HEK293 (cell line): Measurements from ENCODE around the gene WFS1.

ENCODE experiments used
- CTCF ChIA-PET: fragments of 350-600 bp; formaldehyde crosslinking; extraction: SDS; loops from one replicate; lab custom pipeline; 2021; ENCODE audit warnings: antibody characterized with exemption; lab: Yijun Ruan, JAX
- POLR2A ChIA-PET: fragments of 300-600 bp; formaldehyde crosslinking; extraction: SDS; loops from one replicate; lab custom pipeline; 2020; ENCODE audit warnings: antibody characterized with exemption, inconsistent platforms; lab: Yijun Ruan, JAX
- H3K27ac ChIP-seq: fragments of 200-500 bp; sonication (Bioruptor generic); 2 replicates; pipeline ENCODE4 v1.5.1; 2014; ENCODE audit warnings: low read depth, low read length, control low read depth, inconsistent platforms; ENCODE audit errors: extremely low read depth
- H3K36me3 ChIP-seq, 2 experiments: fragments of 200-500 bp in 1 of 2; sonication (Bioruptor generic) in 1 of 2; 1 replicate in 1 of 2; 2 replicates in 1 of 2; pipeline ENCODE4 v1.5.1; 2014 to 2017; ENCODE audit warnings: inconsistent platforms in 2 of 2, low read length in 2 of 2; ENCODE audit not compliant: control insufficient read depth in 2 of 2, insufficient read depth in 1 of 2
- H3K4me1 ChIP-seq: fragments of 200-500 bp; sonication (Bioruptor generic); 2 replicates; pipeline ENCODE4 v1.5.1; 2014; ENCODE audit warnings: mild to moderate bottlenecking, low read length, inconsistent platforms; ENCODE audit not compliant: control insufficient read depth, insufficient read depth
- H3K4me3 ChIP-seq: 2 replicates; pipeline ENCODE4 v1.5.1; 2011; ENCODE audit warnings: low read depth, mild to moderate bottlenecking, control low read depth, low read length, moderate library complexity
- H3K9me3 ChIP-seq: fragments of 200-500 bp; sonication (Bioruptor generic); 2 replicates; pipeline ENCODE4 v1.5.1; 2014; ENCODE audit warnings: low read depth, low read length, inconsistent platforms; ENCODE audit not compliant: control insufficient read depth, insufficient read depth
- BCL11B ChIP-seq: fragments of 450-650 bp; formaldehyde crosslinking; IDR thresholded peaks from 2 replicates; pipeline ENCODE4 v1.5.1; 2016; ENCODE audit warnings: low read depth, missing biosample characterization, missing genetic modification characterization
- FEZF1 ChIP-seq: fragments of 450-650 bp; formaldehyde crosslinking; IDR thresholded peaks from 2 replicates; pipeline ENCODE4 v1.5.1; 2016; ENCODE audit warnings: missing biosample characterization, missing genetic modification characterization
- GLIS2 ChIP-seq: fragments of 450-650 bp; formaldehyde crosslinking; IDR thresholded peaks from 2 replicates; pipeline ENCODE4 v1.5.1; 2016; ENCODE audit warnings: missing biosample characterization, missing genetic modification characterization
- KLF8 ChIP-seq: fragments of 450-650 bp; formaldehyde crosslinking; IDR thresholded peaks from 2 replicates; pipeline ENCODE4 v1.5.1; 2016; ENCODE audit warnings: missing biosample characterization, missing genetic modification characterization
- OSR2 ChIP-seq: fragments of 450-650 bp; formaldehyde crosslinking; IDR thresholded peaks from 2 replicates; pipeline ENCODE4 v1.5.1; 2016; ENCODE audit warnings: missing biosample characterization, missing genetic modification characterization
- YY1 ChIP-seq: fragments of 450-650 bp; formaldehyde crosslinking; IDR thresholded peaks from 2 replicates; pipeline ENCODE4 v1.5.1; 2018; ENCODE audit warnings: missing biosample characterization, missing genetic modification characterization
- ZBTB44 ChIP-seq: fragments of 450-650 bp; IDR thresholded peaks from 2 replicates; pipeline ENCODE4 v1.5.1; 2018; ENCODE audit warnings: missing biosample characterization, mild to moderate bottlenecking, missing genetic modification characterization
- ZBTB49 ChIP-seq: fragments of 450-650 bp; formaldehyde crosslinking; IDR thresholded peaks from 2 replicates; pipeline ENCODE4 v1.5.1; 2016; ENCODE audit warnings: missing biosample characterization, missing genetic modification characterization, low read depth
- ZBTB6 ChIP-seq: fragments of 450-650 bp; formaldehyde crosslinking; IDR thresholded peaks from 2 replicates; pipeline ENCODE4 v1.5.1; 2017; ENCODE audit warnings: missing biosample characterization, missing genetic modification characterization
- ZFP41 ChIP-seq: fragments of 450-650 bp; formaldehyde crosslinking; IDR thresholded peaks from 2 replicates; pipeline ENCODE4 v1.5.1; 2016; ENCODE audit warnings: missing biosample characterization, missing genetic modification characterization, borderline replicate concordance
- ZNF16 ChIP-seq: fragments of 450-650 bp; formaldehyde crosslinking; IDR thresholded peaks from 2 replicates; pipeline ENCODE4 v1.5.1; 2016; ENCODE audit warnings: low read depth, missing biosample characterization, missing genetic modification characterization
- ZNF354C ChIP-seq: fragments of 450-650 bp; formaldehyde crosslinking; IDR thresholded peaks from 2 replicates; pipeline ENCODE4 v1.5.1; 2016; ENCODE audit warnings: missing biosample characterization, missing genetic modification characterization, low read depth, borderline replicate concordance
- ZNF521 ChIP-seq: fragments of 450-650 bp; formaldehyde crosslinking; IDR thresholded peaks from 2 replicates; pipeline ENCODE4 v1.5.1; 2017; ENCODE audit warnings: missing biosample characterization, mild to moderate bottlenecking, missing genetic modification characterization
- ZNF664 ChIP-seq: fragments of 450-650 bp; formaldehyde crosslinking; IDR thresholded peaks from 2 replicates; pipeline ENCODE4 v1.5.1; 2016; ENCODE audit warnings: missing biosample characterization, missing genetic modification characterization
- ZNF701 ChIP-seq: fragments of 450-650 bp; formaldehyde crosslinking; IDR thresholded peaks from 2 replicates; pipeline ENCODE4 v1.5.1; 2016; ENCODE audit warnings: missing biosample characterization, missing genetic modification characterization
- ZXDB ChIP-seq: fragments of 450-650 bp; formaldehyde crosslinking; IDR thresholded peaks from 2 replicates; pipeline ENCODE4 v1.5.1; 2016; ENCODE audit warnings: missing biosample characterization, missing genetic modification characterization
- TF ChIP-seq, protein P1 (sequence below): fragments of 450-650 bp; formaldehyde crosslinking; IDR thresholded peaks from 2 replicates; pipeline ENCODE4 v1.5.1; 2016; ENCODE audit warnings: missing biosample characterization, missing genetic modification characterization
- TF ChIP-seq, protein P2 (sequence below): fragments of 450-650 bp; formaldehyde crosslinking; IDR thresholded peaks from 2 replicates; pipeline ENCODE4 v1.5.1; 2016; ENCODE audit warnings: missing biosample characterization, missing genetic modification characterization

Gene WFS1

GRCh38 chr4:6231663-6232165 is 37.9 kb upstream of the WFS1 start:
- Histone ChIP-seq H3K4me3 (no peak overlapping the region), H3K36me3 (no peaks in the 10 kb centered on the region), H3K9me3 (no peaks in the 10 kb centered on the region), H3K27ac (no peak overlapping the region), H3K4me1 (no peaks in the 10 kb centered on the region)
- ChIA-PET CTCF (no interaction called here), POLR2A (no interaction called here)
- TF ChIP-seq, protein P1, sequence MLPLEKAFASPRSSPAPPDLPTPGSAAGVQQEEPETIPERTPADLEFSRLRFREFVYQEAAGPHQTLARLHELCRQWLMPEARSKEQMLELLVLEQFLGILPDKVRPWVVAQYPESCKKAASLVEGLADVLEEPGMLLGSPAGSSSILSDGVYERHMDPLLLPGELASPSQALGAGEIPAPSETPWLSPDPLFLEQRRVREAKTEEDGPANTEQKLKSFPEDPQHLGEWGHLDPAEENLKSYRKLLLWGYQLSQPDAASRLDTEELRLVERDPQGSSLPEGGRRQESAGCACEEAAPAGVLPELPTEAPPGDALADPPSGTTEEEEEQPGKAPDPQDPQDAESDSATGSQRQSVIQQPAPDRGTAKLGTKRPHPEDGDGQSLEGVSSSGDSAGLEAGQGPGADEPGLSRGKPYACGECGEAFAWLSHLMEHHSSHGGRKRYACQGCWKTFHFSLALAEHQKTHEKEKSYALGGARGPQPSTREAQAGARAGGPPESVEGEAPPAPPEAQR (tag by site-specific recombination) = no peak
- TF ChIP-seq GLIS2 (tag by site-specific recombination) (no peak), OSR2 (tag by site-specific recombination) (no peak), ZXDB (tag by site-specific recombination) (no peak), BCL11B (no peak), ZFP41 (no peak), ZBTB49 (tag by site-specific recombination) (no peak), KLF8 (tag by site-specific recombination) (no peak), ZNF354C (tag by site-specific recombination) (no peak), ZNF664 (tag by site-specific recombination) (no peak), FEZF1 (tag by site-specific recombination) (no peak), YY1 (tag by site-specific recombination) (no peak), ZNF16 (tag by site-specific recombination) (no peak), ZBTB6 (tag by site-specific recombination) (no peak), ZBTB44 (tag by site-specific recombination) (no peak), ZNF701 (no peak), ZNF521 (tag by site-specific recombination) (no peak)
- TF ChIP-seq, protein P2, sequence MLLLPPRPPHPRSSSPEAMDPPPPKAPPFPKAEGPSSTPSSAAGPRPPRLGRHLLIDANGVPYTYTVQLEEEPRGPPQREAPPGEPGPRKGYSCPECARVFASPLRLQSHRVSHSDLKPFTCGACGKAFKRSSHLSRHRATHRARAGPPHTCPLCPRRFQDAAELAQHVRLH (tag by site-specific recombination) = no peak
